Measurements from ENCODE around the gene WDR20.

DNA sequence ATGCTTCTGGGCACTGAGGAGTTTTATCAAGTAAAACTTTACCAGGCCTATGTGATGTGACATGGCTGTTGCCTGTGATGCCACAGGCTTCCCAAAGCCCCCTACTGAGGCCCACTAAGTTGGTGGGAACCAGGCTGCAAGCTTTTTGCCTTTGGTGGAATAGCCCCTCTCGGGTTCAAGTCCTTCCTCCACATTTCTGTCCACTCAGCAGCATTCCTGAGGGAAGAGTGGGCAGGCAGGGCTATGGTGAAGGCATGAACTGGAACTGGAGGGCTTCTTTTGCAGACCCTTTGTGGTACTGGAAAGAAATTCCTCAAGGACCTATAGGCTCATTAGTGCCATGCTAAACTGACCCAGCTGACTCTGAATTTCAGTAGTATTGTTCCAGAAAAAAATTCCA, 48.5 kb downstream of the WDR20 start:
- TF ChIP-seq, protein P1, sequence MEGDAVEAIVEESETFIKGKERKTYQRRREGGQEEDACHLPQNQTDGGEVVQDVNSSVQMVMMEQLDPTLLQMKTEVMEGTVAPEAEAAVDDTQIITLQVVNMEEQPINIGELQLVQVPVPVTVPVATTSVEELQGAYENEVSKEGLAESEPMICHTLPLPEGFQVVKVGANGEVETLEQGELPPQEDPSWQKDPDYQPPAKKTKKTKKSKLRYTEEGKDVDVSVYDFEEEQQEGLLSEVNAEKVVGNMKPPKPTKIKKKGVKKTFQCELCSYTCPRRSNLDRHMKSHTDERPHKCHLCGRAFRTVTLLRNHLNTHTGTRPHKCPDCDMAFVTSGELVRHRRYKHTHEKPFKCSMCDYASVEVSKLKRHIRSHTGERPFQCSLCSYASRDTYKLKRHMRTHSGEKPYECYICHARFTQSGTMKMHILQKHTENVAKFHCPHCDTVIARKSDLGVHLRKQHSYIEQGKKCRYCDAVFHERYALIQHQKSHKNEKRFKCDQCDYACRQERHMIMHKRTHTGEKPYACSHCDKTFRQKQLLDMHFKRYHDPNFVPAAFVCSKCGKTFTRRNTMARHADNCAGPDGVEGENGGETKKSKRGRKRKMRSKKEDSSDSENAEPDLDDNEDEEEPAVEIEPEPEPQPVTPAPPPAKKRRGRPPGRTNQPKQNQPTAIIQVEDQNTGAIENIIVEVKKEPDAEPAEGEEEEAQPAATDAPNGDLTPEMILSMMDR (IDR thresholded peaks at IDR 0.05) = no peak
- no peak for TF ChIP-seq POLR2A (IDR thresholded peaks at IDR 0.05)
